GM13977 (cell line): ENCODE measurements around the gene HIPK2.

ENCODE experiments used
- DNase-seq: peaks from one replicate; pipeline ENCODE4 v3.0.0; 2012; ENCODE audit warnings: low spot score
- in situ Hi-C: fragments of 300-500 bp; cut with MboI; formaldehyde crosslinking; loops from one replicate; pipeline ENCODE4 v1.12.0; 2022; ENCODE audit warnings: low sequenced_read_pairs, low pct_unique_long_range_greater_than_20kb, mixed read lengths, inconsistent platforms; ENCODE audit not compliant: unreplicated experiment
- TF ChIP-seq, protein P1 (sequence below): IDR thresholded peaks from 2 replicates; pipeline ENCODE4 v1.5.1; 2012; ENCODE audit warnings: mild to moderate bottlenecking, control low read depth; ENCODE audit not compliant: insufficient read depth; ENCODE audit errors: extremely low read depth, missing control alignments

HIPK2 gene

DNA sequence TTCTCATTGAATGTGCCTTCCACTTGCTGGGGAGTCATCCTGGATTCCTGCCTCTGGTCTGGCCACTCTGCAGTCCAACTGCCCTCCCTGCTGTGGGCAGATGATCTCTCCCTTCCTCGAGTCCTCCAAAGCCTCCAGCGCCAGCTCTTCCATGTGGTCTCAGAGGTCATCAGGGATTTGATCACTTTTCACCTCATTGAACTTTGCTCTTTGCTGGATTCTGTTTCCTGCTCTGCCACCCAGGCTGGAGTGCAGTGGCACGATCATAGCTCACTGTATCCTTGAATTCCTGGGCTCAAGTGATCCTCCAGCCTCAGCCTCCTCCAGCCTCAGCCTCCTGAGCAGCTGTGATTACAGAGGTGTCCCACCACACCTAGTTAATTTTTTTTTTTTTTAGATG is 29.2 kb upstream of the HIPK2 start:
- TF ChIP-seq, protein P1, sequence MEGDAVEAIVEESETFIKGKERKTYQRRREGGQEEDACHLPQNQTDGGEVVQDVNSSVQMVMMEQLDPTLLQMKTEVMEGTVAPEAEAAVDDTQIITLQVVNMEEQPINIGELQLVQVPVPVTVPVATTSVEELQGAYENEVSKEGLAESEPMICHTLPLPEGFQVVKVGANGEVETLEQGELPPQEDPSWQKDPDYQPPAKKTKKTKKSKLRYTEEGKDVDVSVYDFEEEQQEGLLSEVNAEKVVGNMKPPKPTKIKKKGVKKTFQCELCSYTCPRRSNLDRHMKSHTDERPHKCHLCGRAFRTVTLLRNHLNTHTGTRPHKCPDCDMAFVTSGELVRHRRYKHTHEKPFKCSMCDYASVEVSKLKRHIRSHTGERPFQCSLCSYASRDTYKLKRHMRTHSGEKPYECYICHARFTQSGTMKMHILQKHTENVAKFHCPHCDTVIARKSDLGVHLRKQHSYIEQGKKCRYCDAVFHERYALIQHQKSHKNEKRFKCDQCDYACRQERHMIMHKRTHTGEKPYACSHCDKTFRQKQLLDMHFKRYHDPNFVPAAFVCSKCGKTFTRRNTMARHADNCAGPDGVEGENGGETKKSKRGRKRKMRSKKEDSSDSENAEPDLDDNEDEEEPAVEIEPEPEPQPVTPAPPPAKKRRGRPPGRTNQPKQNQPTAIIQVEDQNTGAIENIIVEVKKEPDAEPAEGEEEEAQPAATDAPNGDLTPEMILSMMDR = no peak
- in situ Hi-C loops = no loop called here
- DNase-seq = no peak

DNA sequence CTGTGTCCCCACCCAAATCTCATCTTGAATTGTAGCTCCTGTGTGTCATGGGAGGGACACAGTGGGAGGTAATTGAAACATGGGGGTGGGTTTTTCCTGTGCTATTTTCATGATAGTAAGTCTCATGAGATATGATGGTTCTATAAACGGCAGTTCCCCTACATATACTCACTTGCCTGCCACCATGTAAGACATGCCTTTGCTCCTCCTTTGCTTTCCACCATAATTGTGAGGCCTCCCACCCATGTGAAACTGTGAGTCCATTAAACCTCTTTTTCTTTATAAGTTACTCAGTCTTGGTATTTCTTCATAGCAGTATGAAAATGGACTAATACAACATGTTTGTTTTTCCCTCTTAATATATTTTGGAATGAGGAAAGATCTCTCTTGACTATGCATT is 26.8 kb upstream of the HIPK2 start:
- in situ Hi-C loops = no loop called here
- TF ChIP-seq, protein P1 = no peak

DNA sequence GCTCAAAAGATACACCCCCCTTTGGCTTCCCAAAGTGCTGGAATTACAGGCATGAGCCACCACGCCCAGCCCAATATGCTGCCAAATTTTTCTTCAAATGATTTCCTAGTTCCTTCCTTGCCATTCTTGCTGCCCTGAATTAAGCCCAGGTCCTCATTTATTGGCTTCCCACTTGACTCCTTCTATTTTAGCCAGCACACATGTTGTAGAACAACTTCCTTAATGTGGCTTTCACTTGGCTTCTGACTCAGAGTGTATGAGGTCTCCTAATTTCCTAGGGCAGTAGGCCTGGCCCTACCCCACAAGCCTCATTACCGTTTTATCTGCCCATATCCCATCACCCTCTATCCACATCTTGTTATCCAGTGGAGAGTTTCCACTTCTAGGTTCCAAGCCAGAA is 21.8 kb upstream of the HIPK2 start:
- in situ Hi-C loops = no loop called here
- DNase-seq = no peak
- TF ChIP-seq, protein P1 = no peak

More for the DNA sequence above, 26.8 kb upstream of the HIPK2 start:
- no peak for DNase-seq

DNA sequence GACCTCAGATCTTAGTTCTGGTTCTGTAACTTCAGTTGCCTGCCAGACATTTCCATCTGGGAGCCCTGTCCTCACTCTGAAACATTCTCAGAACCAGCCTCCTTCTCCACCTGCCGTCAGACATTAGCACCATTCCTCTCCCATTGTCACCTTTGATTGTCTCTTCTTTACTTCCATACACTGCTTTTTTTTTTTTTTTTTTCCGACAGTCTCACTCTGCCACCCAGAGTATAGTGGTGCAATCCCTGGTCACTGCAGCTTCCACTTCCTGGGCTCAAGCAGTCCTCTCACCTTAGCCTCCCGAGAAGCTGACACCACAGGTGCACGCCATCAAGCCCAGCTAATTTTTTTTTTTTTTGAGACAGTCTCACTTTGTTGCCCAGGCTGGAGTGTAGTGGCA is 21.1 kb upstream of the HIPK2 start:
- no peak for DNase-seq
- in situ Hi-C loops = no loop called here
- TF ChIP-seq, protein P1 = no peak

DNA sequence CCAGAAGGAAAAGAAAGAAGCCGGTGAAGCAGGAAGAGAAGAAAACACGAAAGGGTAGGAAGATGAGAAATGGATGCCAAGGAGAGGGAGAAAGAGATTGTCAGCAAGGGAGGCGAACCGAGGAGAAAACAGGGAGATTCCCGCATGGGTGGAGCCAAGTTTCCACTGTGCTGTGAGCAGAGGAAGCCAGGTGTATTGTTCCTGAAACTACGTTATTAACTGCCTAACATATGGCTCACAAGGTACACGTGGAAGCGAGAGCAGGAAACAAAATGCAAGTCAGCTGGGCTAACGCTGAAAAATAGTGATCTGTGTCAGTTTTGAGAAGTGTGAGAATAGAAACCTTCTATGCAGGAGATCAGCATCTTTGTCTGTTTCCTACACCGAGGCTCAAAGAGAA is 20.4 kb upstream of the HIPK2 start:
- peak; percentile 36 for DNase-seq
- TF ChIP-seq, protein P1 = no peak
- in situ Hi-C loops = no loop called here

DNA sequence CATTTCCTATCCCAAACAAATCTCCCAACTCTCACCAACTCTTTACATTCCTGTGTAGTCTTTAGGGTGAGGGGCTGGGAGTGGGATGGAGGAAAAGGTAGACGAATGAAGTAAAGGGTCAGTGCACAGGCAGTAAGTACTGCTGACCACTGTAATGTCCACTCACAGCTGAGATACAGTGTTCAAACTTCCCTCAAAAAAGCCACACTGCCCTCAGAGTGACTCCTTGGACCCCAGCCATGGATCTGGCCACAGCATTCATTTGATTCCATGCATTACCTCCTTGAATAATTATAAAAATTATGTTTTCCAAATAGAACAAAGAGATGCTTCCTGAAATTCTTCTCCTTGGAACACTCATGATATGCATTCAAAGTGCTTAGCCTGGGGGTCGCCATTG is 19.8 kb upstream of the HIPK2 start:
- DNase-seq = no peak
- in situ Hi-C loops = no loop called here
- TF ChIP-seq, protein P1 = no peak

DNA sequence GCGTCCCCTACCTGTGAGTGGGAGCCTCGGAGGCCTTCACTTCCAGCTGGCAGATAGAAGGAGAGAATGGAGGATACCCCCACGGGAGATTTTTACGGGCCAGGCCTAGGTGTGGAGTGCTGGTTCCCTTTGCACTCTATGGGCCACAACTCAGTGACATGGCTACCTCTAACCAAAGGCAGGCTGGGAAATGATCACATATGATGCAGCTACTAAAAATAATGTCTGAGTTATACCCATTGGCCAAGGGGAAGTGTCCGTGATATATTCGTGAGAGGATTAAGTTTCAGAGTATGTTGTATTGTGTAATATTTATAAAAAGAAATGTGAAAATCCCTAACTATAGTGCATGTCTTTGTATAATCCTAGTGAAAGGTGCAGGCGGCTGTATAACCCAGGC is 13.5 kb upstream of the HIPK2 start:
- TF ChIP-seq, protein P1 = no peak
- DNase-seq = no peak
- in situ Hi-C loops = no loop called here
